Common myeloid progenitor, CD34-positive (primary cell): Measurements from ENCODE around the gene SYNPO2L.
"Not testable (repeated sequence)": the region's sequence is repeated elsewhere in the genome, so short reads cannot be mapped to it uniquely, and the experiment has no call there.

ENCODE experiments used
- CTCF ChIA-PET: fragments of 350-600 bp; sonication (Branson Sonifier 250); formaldehyde crosslinking; loops from one replicate; lab custom pipeline; 2021; ENCODE audit warnings: antibody characterized with exemption; lab: Charles Lee
- POLR2A ChIA-PET: fragments of 350-600 bp; sonication (Branson Sonifier 250); formaldehyde crosslinking; loops from one replicate; lab custom pipeline; 2021; ENCODE audit warnings: antibody characterized with exemption; lab: Charles Lee
- DNase-seq, 3 donors: peaks; one replicate each; pipeline versions ENCODE4 v3.0.0 to v3.0.0-alpha.2; 2013
- H3K27ac ChIP-seq, 2 experiments: 1 replicate in 1 of 2; 2 replicates in 1 of 2; pipeline ENCODE4 v1.7.0; 2013; ENCODE audit warnings: inconsistent platforms in 2 of 2, low read length in 2 of 2, mild to moderate bottlenecking in 2 of 2, low read depth in 1 of 2, moderate library complexity in 1 of 2; ENCODE audit not compliant: severe bottlenecking in 2 of 2, insufficient read depth in 1 of 2, poor library complexity in 1 of 2
- H3K27me3 ChIP-seq, 5 experiments: replicated peaks in 2 of 5; 1 replicate in 3 of 5; 2 replicates in 2 of 5; pipeline versions ENCODE4 v1.6.1 to v1.7.0; 2013; ENCODE audit warnings: low read length in 4 of 5, mild to moderate bottlenecking in 2 of 5, moderate library complexity in 2 of 5, inconsistent platforms in 1 of 5; ENCODE audit not compliant: insufficient read depth in 5 of 5, control insufficient read depth in 4 of 5
- H3K36me3 ChIP-seq, 4 experiments: 1 replicate in 2 of 4; 2 replicates in 2 of 4; pipeline versions ENCODE4 v1.6.1 to v1.7.0; 2013; ENCODE audit warnings: low read length in 3 of 4, control low read depth in 1 of 4, mild to moderate bottlenecking in 1 of 4; ENCODE audit not compliant: control insufficient read depth in 4 of 4, insufficient read depth in 4 of 4
- H3K4me1 ChIP-seq, 4 experiments: 1 replicate in 3 of 4; 2 replicates in 1 of 4; pipeline versions ENCODE4 v1.6.1 to v1.7.1; 2013; ENCODE audit warnings: low read length in 3 of 4, mild to moderate bottlenecking in 3 of 4, control low read depth in 1 of 4, inconsistent platforms in 1 of 4, moderate library complexity in 1 of 4; ENCODE audit not compliant: control insufficient read depth in 4 of 4, insufficient read depth in 4 of 4; ENCODE audit errors: control extremely low read depth in 1 of 4
- H3K4me3 ChIP-seq, 7 experiments: 1 replicate in 4 of 7; 2 replicates in 3 of 7; pipeline versions ENCODE4 v1.5.1 to v1.7.0; 2013; ENCODE audit warnings: mild to moderate bottlenecking in 7 of 7, low read length in 6 of 7, moderate library complexity in 6 of 7, inconsistent platforms in 2 of 7, low read depth in 2 of 7, control low read depth in 1 of 7; ENCODE audit not compliant: insufficient read depth in 4 of 7, control insufficient read depth in 1 of 7; ENCODE audit errors: extremely low read depth in 1 of 7
- H3K9me3 ChIP-seq, 5 experiments: 1 replicate in 4 of 5; 2 replicates in 1 of 5; pipeline versions ENCODE4 v1.6.1 to v1.7.1; 2013; ENCODE audit warnings: low read length in 4 of 5, mild to moderate bottlenecking in 2 of 5, inconsistent platforms in 1 of 5, low read depth in 1 of 5, moderate library complexity in 1 of 5; ENCODE audit not compliant: control insufficient read depth in 4 of 5, insufficient read depth in 2 of 5; ENCODE audit errors: control extremely low read depth in 1 of 5
- WGBS: methylation state at CpG from one replicate; pipeline ENCODE4 v1.1.5; 2013; ENCODE audit not compliant: insufficient coverage; 5-methylcytosine and 5-hydroxymethylcytosine counted together

The SYNPO2L gene

GRCh38 chr10:73687641-73688040 lies 31.8 kb upstream of the SYNPO2L start:
- H3K4me1 ChIP-seq, H3K36me3 ChIP-seq, CTCF ChIA-PET, H3K9me3 ChIP-seq, H3K4me3 ChIP-seq, H3K27ac ChIP-seq, POLR2A ChIA-PET, H3K27me3 ChIP-seq: not testable (repeated sequence)
- WGBS = no CpG with 5 or more reads among the region's 1 CpG
- DNase-seq = peak; percentile 1 to 31 (median 15)

GRCh38 chr10:73674546-73674945 lies 18.7 kb upstream of the SYNPO2L start:
- H3K4me1 ChIP-seq, H3K36me3 ChIP-seq, CTCF ChIA-PET, H3K27me3 ChIP-seq, H3K27ac ChIP-seq, H3K9me3 ChIP-seq, DNase-seq, POLR2A ChIA-PET, H3K4me3 ChIP-seq: not testable (repeated sequence)
- no CpG with 5 or more reads among the region's 20 CpGs for WGBS

- WGBS = no CpG with 5 or more reads among the region's 4 CpGs
- H3K4me3 ChIP-seq, H3K36me3 ChIP-seq, H3K4me1 ChIP-seq, H3K9me3 ChIP-seq, CTCF ChIA-PET, H3K27me3 ChIP-seq, DNase-seq, POLR2A ChIA-PET, H3K27ac ChIP-seq: not testable (repeated sequence)
Measured at GRCh38 chr10:73668378-73668777, 12.5 kb upstream of the SYNPO2L start.

GRCh38 chr10:73666153-73666809 lies 10.5 kb upstream of the SYNPO2L start:
- H3K4me1 ChIP-seq, H3K27ac ChIP-seq, DNase-seq, CTCF ChIA-PET, POLR2A ChIA-PET, H3K4me3 ChIP-seq, H3K36me3 ChIP-seq, H3K27me3 ChIP-seq, H3K9me3 ChIP-seq: not testable (repeated sequence)
- WGBS = no CpG with 5 or more reads among the region's 5 CpGs

- WGBS = 93% methylated on average over 2 of the region's 3 CpGs
- H3K27me3 ChIP-seq, H3K9me3 ChIP-seq, POLR2A ChIA-PET, H3K4me3 ChIP-seq, H3K27ac ChIP-seq, H3K4me1 ChIP-seq, H3K36me3 ChIP-seq, CTCF ChIA-PET, DNase-seq: not testable (repeated sequence)
Measured at GRCh38 chr10:73665581-73665980, 9.8 kb upstream of the SYNPO2L start.

GRCh38 chr10:73664156-73665040 lies 8.6 kb upstream of the SYNPO2L start:
- H3K27me3 ChIP-seq, H3K4me1 ChIP-seq, H3K27ac ChIP-seq, H3K36me3 ChIP-seq, H3K9me3 ChIP-seq, H3K4me3 ChIP-seq, POLR2A ChIA-PET, DNase-seq: not testable (repeated sequence)
- 92% methylated on average over 9 of the region's 13 CpGs for WGBS
- CTCF ChIA-PET = interaction anchor here (1.1 kb wide), 1 partner anchor 235 kb away, joined by 3 read pairs; no protein-coding TSS in a partner anchor

- POLR2A ChIA-PET, H3K27ac ChIP-seq, H3K4me3 ChIP-seq, H3K4me1 ChIP-seq, H3K36me3 ChIP-seq, H3K9me3 ChIP-seq, H3K27me3 ChIP-seq, CTCF ChIA-PET, DNase-seq: not testable (repeated sequence)
- 90% methylated on average over 8 of the region's 10 CpGs for WGBS
Measured at GRCh38 chr10:73663621-73664020, 7.8 kb upstream of the SYNPO2L start.
